ENCODE results near the gene TBC1D8. TPM values are rescaled to one million over a fixed set of nuclear protein-coding genes. Genes with fewer than 3 reads are reported as not detected.

Gene TBC1D8
- total and polyA plus RNA-seq, 3 donors from 2014 or later: 62.2 to 125 (median 90.1) TPM

DNA sequence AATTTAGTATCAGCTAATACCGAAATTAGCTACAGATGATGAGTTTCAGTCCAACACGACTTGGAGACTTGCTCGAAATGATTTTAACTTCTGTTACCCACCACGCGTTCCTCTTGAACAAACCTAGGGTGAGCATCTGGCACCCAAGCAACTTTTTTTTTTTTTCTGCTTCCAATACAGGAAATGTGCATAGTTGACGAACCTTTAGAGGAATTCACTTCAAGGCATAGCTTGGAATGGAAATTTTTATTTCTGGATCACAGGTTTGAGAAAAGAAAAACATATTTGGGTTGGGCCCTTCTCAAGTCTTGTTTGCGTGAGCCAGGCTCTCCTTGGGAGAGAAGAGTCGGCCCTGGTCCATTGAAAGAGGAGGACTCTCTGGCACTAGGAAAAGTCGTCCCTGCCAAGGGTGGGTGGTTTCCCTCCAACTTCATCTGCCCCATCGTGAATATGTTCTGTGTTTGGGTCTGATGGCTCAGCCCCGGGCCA lies 186.5 kb downstream of the TBC1D8 start:
- 79% methylated on average over 11 of the region's 11 CpGs for WGBS, 2 donors
- H3K36me3 ChIP-seq (ENCODE audit: low read depth, missing control alignments): no peaks in the 10 kb centered on the region
- H3K27ac ChIP-seq: no peak overlapping the region
- no peak overlapping the region for H3K4me3 ChIP-seq
- TF ChIP-seq, protein P1, sequence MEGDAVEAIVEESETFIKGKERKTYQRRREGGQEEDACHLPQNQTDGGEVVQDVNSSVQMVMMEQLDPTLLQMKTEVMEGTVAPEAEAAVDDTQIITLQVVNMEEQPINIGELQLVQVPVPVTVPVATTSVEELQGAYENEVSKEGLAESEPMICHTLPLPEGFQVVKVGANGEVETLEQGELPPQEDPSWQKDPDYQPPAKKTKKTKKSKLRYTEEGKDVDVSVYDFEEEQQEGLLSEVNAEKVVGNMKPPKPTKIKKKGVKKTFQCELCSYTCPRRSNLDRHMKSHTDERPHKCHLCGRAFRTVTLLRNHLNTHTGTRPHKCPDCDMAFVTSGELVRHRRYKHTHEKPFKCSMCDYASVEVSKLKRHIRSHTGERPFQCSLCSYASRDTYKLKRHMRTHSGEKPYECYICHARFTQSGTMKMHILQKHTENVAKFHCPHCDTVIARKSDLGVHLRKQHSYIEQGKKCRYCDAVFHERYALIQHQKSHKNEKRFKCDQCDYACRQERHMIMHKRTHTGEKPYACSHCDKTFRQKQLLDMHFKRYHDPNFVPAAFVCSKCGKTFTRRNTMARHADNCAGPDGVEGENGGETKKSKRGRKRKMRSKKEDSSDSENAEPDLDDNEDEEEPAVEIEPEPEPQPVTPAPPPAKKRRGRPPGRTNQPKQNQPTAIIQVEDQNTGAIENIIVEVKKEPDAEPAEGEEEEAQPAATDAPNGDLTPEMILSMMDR (IDR thresholded peaks at IDR 0.05): no peak
- no peak for TF ChIP-seq POLR2A (IDR thresholded peaks at IDR 0.05)
- no peaks in the 10 kb centered on the region for H3K9me3 ChIP-seq
- no peaks in the 10 kb centered on the region for H3K27me3 ChIP-seq
- intact Hi-C loops (cut with DNase I; ENCODE audit: low total_unique reads): no loop called here
- H3K4me1 ChIP-seq: no peaks in the 10 kb centered on the region
- no peak for DNase-seq

DNA sequence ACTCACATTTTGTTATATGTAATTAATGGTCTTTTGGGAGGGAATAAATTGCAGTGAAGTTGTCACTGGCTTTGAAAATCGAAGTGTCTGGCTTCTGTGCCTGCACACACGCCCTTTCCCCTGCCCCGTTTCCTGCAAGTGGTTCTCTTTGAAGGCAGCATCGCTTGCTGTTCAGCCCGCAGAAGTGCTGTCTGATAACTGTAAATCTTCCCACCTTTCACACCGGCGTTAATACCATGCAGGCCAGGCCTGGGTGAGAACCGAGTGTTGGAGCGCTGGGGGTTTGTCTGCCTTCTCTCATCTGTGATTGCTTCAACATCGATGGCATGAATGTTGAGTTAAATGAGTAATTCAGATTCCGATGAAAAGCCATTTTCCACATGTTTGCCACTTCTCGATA lies 187.0 kb downstream of the TBC1D8 start:
- TF ChIP-seq, protein P1 (IDR thresholded peaks at IDR 0.05): no peak
- TF ChIP-seq POLR2A (IDR thresholded peaks at IDR 0.05): no peak
- no peaks in the 10 kb centered on the region for H3K9me3 ChIP-seq
- no peaks in the 10 kb centered on the region for H3K36me3 ChIP-seq (ENCODE audit: low read depth, missing control alignments)
- H3K27ac ChIP-seq: no peak overlapping the region
- no peak overlapping the region for H3K4me3 ChIP-seq
- no peaks in the 10 kb centered on the region for H3K4me1 ChIP-seq
- 79 to 86% methylated on average over 12 of the region's 12 CpGs for WGBS, 2 donors
- H3K27me3 ChIP-seq: no peaks in the 10 kb centered on the region
- DNase-seq: no peak
- intact Hi-C loops (cut with DNase I; ENCODE audit: low total_unique reads): no loop called here

DNA sequence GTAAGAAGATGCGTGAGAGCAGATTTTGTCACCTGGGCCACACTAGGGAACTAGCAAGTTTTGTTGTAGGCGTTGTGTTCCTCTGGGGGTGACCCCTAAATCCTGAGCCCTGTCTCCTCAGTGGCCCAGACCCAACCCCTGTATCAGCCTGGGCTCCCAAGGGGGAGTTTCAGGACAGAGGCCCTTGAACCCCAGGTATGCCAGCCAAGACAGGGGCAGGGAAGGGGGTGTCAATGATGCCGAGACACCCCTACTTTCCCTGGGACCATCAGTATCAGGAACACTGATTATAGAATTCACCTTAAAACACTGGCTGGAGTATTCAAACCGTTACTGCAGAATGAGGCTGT lies 188.2 kb downstream of the TBC1D8 start:
- Histone ChIP-seq H3K4me1 (no peaks in the 10 kb centered on the region), H3K4me3 (no peak overlapping the region), H3K9me3 (no peaks in the 10 kb centered on the region), H3K27ac (no peak overlapping the region), H3K36me3 (ENCODE audit: low read depth, missing control alignments) (no peaks in the 10 kb centered on the region), H3K27me3 (no peaks in the 10 kb centered on the region)
- no peak for DNase-seq
- intact Hi-C loops (cut with DNase I; ENCODE audit: low total_unique reads): no loop called here
- 79 to 90% methylated on average over 3 to 4 of the region's 4 CpGs for WGBS, 2 donors
- TF ChIP-seq, protein P1 (IDR thresholded peaks at IDR 0.05): no peak

DNA sequence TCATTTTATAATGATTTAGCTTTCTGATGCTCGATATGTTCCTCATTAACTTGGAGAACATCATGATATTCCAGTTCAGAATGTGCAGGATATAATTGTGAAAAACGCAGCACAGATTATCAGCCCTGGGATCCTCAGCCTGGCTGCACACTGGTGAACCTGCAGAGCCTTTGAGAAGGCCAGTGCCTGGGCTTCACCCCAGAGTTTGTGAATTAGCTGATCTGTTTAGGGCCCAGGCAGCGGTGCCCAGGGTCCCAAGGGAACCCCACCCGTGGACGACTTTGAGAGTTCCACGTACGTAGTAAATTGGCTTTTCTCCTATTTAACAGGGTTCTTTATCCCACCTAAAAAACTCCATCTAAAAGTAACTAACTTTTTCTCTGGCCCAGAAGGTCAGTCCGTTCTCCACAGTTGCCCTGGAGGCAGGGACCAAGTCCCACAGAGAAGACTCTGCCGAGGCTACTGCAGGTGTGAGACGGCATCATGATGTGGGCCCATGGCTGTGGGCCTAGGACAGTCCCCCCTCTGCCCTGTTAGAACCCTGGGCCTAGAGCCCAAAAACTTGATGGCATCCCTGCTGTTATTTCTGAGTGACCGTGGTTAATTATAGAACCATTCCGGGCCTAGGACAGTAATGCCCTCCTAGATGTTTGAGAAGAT lies 188.7 kb downstream of the TBC1D8 start:
- TF ChIP-seq, protein P1 (IDR thresholded peaks at IDR 0.05): no peak
- no peak for TF ChIP-seq POLR2A (IDR thresholded peaks at IDR 0.05)
- H3K36me3 ChIP-seq (ENCODE audit: low read depth, missing control alignments): no peaks in the 10 kb centered on the region
- intact Hi-C loops (cut with DNase I; ENCODE audit: low total_unique reads): no loop called here
- no peaks in the 10 kb centered on the region for H3K4me1 ChIP-seq
- H3K4me3 ChIP-seq: no peak overlapping the region
- DNase-seq: no peak
- no peak overlapping the region for H3K27ac ChIP-seq
- H3K27me3 ChIP-seq: no peaks in the 10 kb centered on the region
- 70 to 72% methylated on average over 12 of the region's 12 CpGs for whole genome bisulfite sequencing, 2 donors
- H3K9me3 ChIP-seq: no peaks in the 10 kb centered on the region

DNA sequence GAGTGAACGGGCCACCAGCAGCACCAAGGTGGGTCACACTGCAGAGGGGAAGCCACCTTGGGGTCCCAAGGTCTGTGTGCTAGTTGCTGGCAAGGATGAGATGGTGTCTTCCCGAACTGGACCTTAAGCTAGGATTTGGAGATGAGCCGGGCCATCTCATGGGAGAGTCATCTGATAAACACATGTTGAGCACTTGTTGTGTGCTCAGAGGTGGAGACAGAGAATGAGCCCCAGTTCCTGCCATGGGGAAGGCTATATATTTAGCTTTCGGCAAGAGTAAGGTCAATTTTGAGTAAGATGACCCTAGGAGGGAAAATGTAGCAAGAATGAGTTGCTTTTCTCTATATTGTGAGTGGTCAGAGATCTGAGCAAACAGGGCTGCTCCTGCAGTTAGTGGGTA lies 190.5 kb downstream of the TBC1D8 start:
- DNase-seq: no peak
- Histone ChIP-seq H3K36me3 (ENCODE audit: low read depth, missing control alignments) (no peaks in the 10 kb centered on the region), H3K27ac (no peak overlapping the region), H3K4me3 (no peak overlapping the region), H3K27me3 (no peaks in the 10 kb centered on the region), H3K4me1 (no peaks in the 10 kb centered on the region), H3K9me3 (no peaks in the 10 kb centered on the region)
- intact Hi-C loops (cut with DNase I; ENCODE audit: low total_unique reads): no loop called here
- no peak for TF ChIP-seq POLR2A (IDR thresholded peaks at IDR 0.05)
- TF ChIP-seq, protein P1 (IDR thresholded peaks at IDR 0.05): no peak
- 87 to 96% methylated on average over 3 to 4 of the region's 4 CpGs for WGBS, 2 donors

Measured in testis (tissue), 3 donors.